NCI-H345 treated with DMSO at 0.1 percent for 48 hours (cell line): ENCODE data around the gene PTGIR.

ENCODE experiments used
- DNase-seq: peaks from one replicate; lab custom pipeline; 2025; ENCODE audit not compliant: unreplicated experiment; lab: John Stamatoyannopoulos, UW

The PTGIR gene

DNA sequence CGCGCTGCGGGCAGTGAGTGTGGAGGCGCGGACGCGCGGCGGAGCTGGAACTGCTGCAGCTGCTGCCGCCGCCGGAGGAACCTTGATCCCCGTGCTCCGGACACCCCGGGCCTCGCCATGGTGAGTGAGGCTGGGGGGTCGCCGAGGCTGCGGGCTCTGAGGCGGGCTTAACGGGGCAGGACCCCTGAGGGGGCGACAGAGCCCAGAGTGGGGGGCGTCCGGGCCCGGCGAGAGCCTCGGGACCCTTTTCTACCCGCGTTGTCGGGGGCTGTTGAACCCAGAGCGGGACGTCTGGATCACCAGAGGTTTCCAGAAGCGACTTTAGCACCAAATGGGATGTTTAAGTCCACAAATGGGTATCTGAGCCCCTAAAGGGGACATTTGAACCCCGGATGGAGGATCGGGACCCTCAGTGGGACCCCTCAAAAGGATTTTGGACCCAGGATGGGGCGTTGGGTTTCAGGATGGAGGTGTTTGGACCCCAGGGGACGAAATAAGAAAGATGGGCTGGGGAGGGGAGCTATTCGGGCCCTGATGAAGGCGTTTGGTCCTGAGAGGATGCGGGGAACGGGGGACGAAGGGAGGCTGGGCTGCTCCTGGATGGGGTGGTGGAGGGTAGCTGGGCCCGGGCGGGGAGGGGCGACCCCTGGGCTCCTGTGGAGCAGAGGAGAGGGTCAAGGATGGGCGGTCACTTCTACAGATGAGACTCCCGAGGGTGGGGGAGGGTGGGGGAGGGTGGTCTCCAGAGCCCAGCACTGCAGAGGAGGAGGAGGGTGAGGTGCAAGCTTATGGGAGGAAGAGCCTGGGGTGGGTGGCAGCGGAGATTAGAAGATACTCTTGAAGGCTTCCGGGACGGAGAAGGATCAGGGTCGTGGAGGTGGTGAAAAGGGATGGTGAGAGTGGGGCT, 23.3 kb downstream of the PTGIR start, which contains the start of gene CALM3:
Gene CALM3, plus strand, starts transcription at position 13 of the 907 bp plus-strand sequence. Its CDS starts 105 bp downstream, at position 118.
- no peak for DNase-seq

DNA sequence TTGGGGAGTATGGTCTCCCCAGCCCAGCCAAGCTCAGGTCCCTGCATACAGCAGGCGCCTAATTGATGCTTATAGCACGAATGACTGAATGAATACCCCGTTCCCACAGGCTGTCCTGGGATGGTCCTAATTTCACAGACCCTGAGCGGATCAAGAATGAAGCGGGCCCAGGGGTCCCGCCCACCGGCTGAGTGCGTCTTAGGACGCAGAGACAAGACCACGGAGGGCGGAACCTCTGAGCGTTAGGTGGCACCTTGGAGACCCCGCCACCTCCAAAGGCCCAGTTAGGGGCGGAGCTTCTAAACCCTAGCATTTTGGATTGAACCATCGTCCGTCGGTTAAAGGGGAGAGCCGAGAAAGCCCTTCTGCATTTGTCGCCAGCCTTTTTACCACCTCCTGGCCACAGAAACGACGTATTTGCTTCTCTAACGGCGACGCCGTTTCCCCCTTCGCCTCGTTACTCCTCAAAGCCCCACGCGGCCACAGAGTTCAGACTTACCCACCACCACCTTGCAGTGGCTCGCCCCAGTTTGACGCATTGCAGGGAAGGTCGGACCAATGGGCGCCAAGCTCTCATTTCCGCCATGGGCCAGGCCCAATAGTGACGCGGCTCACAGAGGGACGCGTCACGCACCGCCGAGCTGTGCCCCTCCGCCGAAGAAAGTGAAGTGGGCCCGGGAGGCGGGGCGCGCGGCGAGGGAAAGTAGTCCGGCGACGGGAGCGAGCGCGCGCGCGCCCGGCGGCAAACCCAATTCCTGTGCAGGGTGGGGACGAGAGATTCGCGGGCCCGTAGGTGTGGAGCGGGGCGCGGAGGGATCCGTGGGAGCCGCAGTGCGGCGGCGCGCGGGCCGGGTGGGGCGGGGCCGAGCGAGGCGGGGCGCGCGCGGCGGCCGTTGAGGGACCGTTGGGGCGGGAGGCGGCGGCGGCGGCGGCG, 24.2 kb downstream of the PTGIR start:
- peak; percentile 78 for DNase-seq

DNA sequence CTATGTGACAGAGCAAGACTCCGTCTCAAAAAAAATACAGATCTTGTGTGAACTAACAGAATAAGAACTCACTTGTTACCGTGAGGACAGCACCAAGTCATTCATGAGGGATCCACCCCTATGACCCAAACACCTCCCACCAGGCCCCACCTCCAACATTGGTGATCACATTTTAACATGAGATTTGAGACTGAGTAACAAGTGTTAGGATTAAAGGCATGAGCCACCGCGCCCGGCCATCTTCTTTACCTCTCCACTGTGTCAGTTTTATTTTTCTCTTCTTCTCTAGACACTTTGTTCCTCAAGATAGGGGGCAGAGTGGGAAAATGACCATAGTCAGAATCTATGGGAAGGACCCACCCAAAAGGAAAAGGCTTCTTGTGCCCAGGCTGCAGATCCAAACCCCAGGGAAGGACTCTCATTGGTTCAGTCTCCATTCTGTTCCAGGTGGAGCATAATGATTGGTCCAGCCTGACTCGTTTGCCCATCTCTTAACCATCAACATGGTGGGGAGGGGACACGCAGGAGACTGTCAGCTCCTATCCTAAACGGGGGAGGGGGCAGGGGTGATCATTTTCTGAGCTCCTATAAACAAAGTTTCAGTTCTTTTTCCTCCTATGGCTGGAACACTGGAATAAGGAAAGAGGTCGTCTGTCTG, 25.0 kb downstream of the PTGIR start:
- DNase-seq = no peak

DNA sequence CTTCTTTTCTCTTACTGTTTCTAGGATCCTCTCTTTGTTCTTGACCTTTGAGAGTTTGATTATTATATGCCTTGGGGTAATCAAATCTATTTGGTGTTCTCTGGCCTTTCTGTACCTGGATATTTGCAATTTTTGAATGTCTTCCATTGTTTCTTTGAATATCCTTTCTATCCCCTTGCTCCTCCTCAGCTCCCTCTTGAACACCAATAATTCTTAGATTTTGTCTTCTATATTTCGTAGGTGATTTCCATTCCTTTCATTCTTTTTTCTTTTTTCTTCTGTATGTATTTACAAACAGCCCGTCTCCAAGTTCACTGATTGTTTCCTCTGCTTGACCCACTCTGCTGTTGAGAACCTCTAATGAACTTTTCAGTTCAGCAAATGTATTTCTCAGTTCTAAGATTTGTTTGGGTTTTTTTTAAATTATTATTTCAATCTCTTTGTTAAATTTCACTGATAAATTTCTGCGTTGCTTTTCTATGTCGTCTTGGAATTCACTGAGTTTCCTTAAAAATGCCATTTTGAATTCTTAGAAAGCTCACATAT, 26.4 kb downstream of the PTGIR start:
- no peak for DNase-seq

DNA sequence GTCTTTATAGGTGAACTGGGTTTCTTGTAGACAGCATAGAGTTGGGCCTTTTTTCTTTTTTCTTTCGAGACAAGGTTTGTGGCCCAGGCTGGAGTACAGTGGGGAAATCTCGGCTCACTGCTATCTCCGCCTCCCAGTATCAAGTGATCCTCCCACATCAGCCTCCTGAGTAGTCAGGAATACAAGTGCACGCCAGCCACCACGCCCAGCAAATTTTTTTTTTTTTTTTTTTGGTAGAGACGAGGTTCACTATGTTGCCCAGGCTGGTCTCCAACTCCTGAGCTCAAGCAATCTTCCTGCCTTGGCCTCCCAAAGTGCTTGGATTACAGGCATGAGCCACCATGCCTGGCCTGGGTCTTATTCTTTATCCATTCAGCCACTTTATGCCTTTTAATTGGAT, 28.9 kb downstream of the PTGIR start:
- DNase-seq = no peak

DNA sequence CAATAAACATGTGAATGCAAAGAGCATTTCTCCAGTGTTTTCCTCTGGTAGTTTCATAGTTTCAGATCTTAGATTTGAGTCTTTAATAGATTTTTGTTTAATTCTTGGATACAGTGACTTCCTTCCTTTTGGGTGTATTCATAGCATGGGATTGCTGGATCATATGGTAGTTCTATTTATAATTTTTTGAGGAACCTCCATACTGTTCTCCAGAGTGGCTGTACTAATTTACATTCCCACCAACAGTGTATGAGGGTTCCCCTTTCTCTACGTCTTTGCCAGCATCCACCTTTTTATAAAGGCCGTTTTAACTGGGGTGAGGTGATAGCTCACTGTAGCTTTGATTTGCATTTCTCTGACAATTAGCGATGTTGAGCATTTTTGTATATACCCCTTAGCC, 33.0 kb downstream of the PTGIR start:
- DNase-seq = no peak

DNA sequence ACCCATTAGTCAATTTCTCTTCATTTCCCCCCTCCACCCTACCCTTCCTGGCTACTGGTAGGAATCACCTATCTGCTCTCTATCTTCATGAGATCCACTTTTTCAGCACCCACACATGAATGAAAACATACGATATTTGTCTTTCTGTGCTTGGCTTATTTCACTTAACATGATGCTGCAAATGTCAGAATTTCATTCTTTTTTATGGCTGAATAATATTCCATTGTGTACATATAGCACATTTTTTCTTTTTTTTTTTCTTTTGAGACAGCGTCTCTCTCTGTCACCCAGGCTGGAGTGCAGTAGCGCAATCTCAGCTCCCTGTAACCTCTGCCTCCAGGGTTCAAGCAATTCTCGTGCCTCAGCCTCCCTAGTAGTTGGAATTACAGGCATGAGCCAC, 33.6 kb downstream of the PTGIR start:
- no peak for DNase-seq

DNA sequence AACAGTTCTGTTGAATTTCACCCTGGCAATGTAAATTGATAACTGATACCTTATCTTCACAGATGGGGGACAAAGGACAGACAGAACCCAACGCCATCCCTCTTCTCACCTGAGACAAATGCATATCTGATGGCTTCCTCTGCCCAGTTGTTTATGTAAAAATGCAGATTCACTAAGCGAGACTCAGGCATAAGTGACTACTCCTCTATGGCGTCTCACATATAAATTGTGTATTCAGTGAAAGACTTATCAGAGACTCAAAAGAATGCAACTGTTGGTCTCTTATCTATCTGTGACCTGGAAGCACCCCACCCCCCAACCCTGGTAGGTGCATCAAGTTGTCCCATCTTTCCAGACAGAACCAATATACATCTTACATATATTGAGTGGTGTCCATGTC, 37.0 kb downstream of the PTGIR start:
- DNase-seq = no peak

DNA sequence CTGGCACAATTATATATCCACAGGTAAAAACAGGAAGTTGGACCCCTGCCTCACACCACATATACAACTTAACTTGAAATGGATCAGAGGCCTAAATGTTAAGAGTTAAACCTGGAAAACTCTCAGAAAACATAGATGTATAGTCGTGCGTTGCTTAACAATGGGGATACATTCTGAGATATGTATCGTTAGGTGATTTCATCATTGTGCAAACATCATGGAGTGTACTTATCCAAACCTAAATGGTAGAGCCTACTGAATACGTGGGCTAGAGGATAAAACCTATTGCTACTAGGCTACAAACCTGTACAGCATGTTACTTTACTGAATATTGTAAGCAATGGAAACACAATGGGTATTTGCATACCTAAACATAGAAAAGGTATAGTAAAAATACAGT, 38.6 kb downstream of the PTGIR start:
- DNase-seq = no peak

DNA sequence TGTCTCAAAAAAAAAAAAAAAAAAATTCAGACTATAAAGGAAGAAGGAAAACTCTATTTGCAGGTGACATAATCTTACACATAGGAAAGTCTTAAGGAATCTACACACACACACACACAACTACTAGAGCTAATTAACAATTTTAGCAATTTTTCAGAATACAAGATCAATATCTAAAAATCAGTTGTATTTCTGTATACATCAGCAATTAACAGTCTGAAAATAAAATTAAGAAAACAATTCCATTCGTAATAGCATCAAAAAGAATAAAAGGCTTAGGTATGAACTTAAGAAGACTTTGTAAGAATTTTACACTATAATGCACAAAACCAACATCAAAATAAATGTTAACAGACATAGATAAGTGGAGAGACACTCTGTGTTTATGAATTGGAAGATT, 39.4 kb downstream of the PTGIR start:
- DNase-seq = no peak

DNA sequence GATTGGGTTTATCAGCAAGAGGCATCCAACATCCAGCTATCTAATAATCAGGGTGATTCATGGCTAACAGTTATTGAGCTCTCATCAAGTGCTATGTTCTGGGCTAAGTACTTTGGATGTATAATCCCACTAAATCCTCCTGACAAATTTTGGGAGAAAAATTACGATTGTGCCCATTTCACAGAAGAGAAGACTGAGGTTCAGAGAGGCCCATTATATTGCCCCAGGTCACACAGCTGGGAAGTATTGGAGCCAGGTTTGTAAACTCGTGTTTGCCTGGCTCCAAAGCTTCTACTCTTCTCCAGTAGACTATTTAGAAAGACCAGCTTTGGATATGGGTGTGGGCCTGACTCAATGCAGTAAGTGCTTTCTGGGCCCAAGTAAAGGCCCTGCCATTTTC, 44.6 kb downstream of the PTGIR start:
- DNase-seq = no peak

DNA sequence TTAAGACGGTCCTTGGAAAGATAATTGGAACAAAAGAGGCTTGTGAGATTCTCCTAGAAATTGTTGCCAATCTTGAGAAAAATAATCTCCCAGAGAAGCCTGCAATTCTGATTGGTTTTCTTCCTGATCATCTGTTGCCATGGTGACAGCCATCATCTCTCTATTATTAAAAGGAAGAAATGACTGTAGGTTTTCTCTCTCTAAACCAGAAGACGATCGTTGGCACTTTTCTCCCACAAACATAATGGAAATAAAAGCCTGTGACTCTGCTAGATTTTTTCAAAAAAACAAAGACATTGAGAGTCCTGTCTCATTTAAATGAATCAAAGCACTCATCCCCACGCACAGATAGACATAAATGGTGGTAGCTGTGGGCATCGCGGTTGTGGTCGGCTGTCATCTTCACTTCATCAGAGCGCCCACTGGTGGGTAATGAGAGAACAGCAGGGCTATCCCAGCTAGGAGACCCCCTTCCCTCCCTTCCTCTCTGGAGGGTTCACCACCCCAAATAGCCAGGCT, 45.5 kb downstream of the PTGIR start:
- DNase-seq = no peak

DNA sequence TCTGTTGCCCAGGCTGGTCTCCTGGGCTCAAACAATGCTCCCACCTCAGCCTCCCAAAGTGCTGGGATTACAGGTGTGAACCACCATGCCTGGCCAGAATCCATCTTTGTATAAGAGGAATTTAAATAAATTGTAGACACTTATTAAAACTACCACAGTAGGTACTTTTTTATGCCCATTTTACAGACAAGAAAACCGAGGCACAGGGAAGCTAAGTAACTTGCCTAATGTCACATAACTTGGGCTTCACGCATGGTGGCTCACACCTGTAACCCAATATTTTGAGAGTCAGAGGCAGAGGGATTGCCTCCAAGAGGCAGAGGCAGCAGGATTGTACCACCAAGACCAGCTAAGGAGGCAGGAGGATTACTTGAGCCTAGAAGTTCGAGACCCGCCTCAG, 46.4 kb downstream of the PTGIR start:
- DNase-seq = no peak

DNA sequence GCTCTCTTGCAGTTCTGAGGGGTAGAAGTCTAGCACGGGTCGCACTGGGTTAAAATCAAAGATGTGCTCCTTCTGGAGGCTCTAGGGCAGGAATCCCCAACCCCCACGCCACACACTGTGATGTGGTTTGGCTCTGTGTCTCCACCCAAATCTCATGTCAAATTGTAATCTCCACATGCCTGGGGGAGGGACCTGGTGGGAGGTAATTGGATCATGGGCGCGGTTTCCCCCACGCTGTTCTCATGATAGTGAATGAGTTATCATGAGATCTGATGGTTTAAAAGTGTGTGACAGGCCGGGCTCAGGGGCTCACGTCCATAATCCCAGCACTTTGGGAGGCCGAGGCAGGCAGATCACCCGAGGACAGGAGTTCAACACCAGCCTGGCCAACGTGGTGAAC, 50.4 kb downstream of the PTGIR start:
- DNase-seq = no peak

DNA sequence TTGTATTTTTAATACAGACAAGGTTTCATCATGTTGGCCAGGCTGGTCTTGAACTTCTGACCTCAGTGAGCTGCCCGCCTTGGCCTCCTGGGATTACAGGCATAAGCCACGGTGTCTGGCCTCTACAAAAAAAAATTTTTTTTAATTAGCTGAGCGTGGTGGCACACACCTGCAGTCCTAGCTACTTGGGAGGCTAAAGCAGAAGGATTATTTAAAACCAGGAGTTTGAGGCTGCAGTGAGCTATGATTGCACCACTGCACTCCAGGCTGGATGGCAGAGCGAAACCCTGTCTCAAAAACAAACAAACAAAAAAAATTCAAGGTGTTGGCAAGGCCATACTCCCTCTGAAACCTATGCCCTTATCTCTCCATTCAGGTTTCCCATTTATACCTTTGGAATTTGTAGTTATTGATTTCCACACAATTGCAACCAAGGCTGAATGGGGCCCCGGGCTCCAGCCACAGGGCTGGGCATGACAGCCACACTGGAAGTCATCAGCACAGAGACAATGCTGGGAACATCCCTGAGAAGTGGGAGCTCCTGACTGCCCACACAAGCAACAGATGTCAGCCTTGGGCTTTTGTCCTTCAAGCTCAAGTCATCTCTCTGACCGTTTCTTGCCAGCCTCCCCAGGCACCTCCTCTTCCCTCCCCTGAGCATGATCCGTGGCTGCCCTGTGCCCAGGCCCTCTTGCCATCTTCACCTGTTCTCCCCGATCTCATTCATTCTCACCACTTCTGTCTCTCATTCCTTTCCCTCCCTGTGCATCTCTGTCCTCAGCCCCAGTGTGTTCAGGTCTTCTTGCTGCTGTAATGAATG, 51.0 kb downstream of the PTGIR start:
- DNase-seq = no peak

DNA sequence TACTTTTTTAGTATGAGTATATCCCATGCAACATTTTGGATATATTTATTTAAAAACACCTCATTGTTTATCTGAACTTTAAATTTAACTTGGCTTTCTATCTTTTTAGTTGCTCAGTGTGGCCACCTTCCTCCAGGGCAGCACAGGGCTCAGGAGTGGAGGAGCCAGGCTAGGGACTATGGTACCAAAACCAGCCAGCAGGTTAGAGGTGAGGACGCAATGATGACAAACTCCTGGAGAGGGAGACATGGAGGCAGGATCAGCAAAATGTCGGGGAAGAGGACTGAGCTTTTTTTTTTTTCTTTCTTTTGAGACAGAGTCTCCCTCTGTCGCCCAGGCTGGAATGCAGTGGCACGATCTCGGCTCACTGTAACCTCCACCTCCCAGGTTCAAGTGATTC, 53.4 kb downstream of the PTGIR start:
- no peak for DNase-seq
